HFF-Myc (cell line): Measurements from ENCODE around the gene DDIT3.

Experiments
- DNase-seq: peaks from one replicate; pipeline ENCODE4 v3.0.0-alpha.2; 2011; ENCODE audit warnings: low read depth; ENCODE audit errors: extremely low read depth
- H3K4me3 ChIP-seq: replicated peaks from 2 replicates; pipeline ENCODE4 v1.5.1; 2011; ENCODE audit warnings: low read depth, mild to moderate bottlenecking, control low read depth, low read length
- TF ChIP-seq, protein P1 (sequence below): IDR thresholded peaks from 2 replicates; pipeline ENCODE4 v1.5.1; 2012; ENCODE audit warnings: mild to moderate bottlenecking, low read depth, low read length, control low read depth; ENCODE audit errors: missing control alignments

Gene DDIT3

DNA sequence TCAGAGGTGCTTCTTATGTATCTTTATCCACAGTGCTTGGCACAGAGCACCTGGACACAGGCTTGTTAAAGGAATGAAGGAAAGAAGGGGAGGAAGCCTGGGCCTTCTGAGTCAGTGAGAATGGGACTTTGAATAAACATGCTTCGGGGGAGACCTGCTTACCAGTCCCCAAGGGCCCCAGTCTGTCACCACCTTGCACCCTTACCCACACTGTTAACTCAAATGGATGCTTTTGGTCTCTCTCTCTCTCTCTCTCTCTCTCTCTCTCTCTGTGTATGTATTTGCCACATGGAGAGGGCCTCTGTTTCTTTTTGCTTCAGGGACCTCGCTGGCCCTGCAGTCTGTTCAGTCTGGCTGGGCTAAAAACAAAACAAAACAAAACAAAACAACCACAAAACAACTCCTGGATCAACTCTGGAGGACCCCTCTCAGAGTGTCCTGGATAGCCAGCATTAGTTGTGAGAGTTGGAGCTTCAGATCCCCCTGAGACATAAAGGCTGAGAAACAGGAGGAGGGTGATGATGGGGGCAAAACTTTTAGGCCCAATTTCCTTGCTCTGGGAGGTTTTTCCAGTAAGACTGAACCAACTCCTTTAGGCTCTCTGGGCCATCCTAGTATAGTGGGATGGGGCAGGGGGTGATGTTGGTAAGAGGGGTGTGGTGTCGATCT lies 31.5 kb upstream of the DDIT3 start:
- DNase-seq, result no peak
- H3K4me3 ChIP-seq, result no peak overlapping the region
- TF ChIP-seq, protein P1, sequence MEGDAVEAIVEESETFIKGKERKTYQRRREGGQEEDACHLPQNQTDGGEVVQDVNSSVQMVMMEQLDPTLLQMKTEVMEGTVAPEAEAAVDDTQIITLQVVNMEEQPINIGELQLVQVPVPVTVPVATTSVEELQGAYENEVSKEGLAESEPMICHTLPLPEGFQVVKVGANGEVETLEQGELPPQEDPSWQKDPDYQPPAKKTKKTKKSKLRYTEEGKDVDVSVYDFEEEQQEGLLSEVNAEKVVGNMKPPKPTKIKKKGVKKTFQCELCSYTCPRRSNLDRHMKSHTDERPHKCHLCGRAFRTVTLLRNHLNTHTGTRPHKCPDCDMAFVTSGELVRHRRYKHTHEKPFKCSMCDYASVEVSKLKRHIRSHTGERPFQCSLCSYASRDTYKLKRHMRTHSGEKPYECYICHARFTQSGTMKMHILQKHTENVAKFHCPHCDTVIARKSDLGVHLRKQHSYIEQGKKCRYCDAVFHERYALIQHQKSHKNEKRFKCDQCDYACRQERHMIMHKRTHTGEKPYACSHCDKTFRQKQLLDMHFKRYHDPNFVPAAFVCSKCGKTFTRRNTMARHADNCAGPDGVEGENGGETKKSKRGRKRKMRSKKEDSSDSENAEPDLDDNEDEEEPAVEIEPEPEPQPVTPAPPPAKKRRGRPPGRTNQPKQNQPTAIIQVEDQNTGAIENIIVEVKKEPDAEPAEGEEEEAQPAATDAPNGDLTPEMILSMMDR, result no peak

DNA sequence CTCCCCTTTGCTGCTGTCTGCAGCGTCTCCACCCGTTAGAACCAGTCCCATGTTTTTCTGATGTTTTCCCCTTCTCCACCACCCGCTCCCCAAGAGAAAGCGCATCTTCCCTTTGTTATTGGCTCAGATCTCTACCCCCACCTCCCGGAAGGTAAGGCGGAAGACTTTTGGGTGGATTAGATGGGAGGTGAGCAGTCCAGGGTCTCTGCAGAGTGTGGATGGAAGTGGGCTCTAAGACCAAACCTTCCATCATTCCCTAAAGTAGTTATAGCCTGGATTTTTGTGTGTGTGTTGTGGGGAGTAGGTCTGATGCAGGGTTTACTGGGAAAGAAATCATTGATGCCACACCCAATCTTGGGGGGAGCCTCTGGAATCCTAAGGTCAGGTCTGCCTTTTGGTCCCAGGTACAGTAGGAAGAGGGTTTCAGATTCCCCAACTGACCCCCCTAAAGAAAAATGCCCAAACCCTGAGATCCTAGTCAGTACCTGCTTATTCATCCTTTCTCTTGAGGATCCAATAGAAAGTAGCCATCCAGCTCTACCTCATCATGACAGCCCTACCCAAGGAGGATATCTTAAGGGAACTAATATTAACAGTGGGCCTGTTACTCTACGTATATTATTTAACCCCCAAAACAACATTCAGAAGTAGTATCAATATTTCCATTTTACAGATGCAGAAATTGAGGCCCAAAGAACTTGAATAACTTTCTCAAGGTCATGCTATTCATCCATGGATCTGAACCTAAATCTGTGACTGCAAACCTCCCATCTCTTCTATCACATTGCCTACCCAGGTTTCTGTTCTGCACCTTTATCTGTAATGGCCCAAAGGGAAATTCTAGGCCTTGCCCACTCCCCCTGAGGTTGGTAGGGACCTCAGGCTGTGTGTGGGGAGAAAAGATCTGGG lies 30.6 kb upstream of the DDIT3 start:
- H3K4me3 ChIP-seq, result peak overlapping the region; percentile 52
- TF ChIP-seq, protein P1, result no peak

DNA sequence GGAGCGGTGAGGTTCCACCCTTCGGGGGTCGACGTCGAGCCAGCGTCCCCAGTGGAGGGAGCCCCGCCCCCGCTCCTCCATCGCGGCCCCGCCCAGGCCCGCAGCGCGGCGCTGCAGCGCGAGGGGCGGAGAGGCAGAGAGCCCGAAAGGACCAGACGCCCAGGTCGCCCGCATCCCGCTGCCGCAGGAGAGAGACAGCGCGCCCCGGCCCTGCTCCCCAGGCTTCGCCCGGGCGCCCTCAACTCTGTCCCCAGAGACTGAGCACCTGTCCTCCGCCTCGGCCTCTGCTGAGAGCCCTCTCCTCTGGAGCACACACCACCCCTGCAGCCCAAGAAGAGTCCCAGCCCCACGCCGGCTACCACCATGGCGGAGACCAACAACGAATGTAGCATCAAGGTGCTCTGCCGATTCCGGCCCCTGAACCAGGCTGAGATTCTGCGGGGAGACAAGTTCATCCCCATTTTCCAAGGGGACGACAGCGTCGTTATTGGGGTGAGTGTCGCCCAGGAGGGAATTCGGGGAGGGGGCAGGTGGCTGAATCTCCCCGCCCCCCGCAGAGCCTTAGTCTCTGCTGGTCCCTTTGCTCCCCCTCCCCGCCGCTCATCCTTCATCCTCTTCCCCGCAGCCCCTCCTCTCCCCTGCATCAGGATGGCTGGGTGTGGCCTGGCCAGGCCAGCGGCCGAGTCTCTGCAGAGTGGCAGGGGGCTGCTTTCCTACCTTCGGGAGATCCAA lies 29.8 kb upstream of the DDIT3 start, which contains the start of gene KIF5A:
KIF5A (plus strand) TSS at position 136 of the 732 bp plus-strand sequence; CDS start at position 364, 228 bp downstream.
- no peak for DNase-seq
- H3K4me3 ChIP-seq, result peak within 1 kb of the TSS; percentile 52
- TF ChIP-seq, protein P1, result no peak

More for the DNA sequence above, 30.6 kb upstream of the DDIT3 start:
- no peak for DNase-seq

DNA sequence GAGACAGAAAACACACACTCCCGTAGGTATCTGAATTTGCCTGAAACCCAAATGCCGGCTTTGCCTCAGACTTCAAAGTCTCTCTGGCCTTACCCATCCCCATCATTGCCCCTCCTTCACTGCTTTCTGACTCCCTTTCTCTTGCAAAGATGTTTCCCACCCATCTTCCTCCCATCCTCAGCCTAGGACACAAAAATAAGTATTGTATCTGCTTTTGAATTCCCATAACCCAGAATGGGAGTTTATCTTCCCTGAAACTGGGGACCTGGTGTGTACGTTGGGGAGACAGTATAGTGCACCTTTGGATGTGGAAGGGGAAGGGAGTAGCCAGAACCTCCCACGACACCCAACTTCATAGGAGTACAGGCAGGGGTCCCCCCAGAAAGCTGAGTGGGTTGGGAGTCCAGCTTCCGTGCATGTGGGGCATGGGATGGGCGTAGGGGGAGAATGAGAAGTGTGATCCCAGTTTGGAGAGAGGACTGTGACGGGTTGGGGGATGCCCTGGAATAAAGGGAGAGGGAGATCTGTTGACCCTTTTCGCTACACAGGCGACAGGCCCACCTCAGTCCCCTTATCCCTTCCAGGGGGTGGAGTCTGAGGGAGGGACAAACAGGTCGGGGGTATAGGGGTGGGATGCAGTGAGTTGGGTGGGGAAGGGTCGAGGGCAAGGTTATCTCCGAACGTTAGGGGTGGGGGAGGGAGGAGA lies 29.0 kb upstream of the DDIT3 start:
- DNase-seq, result no peak
- peak overlapping the region; percentile 52 for H3K4me3 ChIP-seq
- TF ChIP-seq, protein P1, result no peak

DNA sequence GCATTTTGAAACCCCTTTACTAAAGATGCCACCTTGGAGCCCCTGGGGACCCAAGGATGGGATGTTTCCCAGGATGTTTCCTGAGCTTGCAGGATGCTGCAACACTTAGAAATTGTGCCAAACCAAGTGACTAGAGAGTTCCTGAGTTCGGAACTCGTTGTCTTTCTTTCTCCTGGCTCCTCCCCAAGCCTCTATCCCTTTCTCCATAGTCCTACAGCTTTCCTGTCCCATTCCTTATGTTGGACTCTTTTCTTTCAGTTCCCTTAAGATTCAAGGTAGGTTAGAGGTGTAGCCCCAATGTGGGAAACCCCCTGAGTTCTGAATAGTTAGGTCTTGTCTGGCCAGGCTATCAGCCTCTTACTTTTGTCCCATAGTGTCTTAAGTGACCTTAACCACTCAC lies 28.2 kb upstream of the DDIT3 start:
- no peak for DNase-seq
- H3K4me3 ChIP-seq, result no peak overlapping the region
- TF ChIP-seq, protein P1, result no peak

DNA sequence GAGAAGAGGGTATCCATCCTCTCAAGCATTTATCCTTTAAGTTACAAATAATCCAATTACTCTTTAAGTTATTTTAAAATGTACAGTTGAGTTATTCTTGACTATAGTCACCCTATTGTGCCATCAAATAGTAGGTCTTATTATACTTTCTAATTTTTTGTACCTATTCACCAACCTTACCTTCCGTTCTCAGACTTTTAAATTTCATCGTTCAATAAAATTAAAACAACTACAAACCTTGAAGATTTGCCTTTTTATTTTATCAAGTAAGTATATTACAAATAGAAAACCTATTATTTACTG lies 27.6 kb upstream of the DDIT3 start:
- no peak for DNase-seq
- no peak overlapping the region for H3K4me3 ChIP-seq
- TF ChIP-seq, protein P1, result no peak
